ENCODE measurements around the gene TMPRSS3.

DNA sequence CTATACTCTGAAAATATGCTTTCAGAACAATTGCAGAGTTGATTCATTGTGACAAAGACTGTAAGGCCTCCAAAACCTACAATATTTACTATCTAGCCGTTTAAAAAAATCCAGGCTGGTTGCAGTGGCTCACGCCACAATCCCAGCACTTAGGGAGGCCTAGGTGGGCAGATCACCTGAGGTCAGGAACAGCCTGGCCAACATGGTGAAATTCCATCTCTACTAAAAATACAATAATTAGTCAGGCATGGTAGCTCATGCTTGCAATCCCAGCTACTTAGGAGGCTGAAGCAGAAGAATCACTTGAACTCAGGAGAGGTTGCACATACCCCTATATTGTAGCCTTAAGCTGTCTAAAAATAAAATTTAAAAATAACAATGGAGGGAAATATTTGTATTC, 39.8 kb downstream of the TMPRSS3 start:
- TF ChIP-seq, protein P1, sequence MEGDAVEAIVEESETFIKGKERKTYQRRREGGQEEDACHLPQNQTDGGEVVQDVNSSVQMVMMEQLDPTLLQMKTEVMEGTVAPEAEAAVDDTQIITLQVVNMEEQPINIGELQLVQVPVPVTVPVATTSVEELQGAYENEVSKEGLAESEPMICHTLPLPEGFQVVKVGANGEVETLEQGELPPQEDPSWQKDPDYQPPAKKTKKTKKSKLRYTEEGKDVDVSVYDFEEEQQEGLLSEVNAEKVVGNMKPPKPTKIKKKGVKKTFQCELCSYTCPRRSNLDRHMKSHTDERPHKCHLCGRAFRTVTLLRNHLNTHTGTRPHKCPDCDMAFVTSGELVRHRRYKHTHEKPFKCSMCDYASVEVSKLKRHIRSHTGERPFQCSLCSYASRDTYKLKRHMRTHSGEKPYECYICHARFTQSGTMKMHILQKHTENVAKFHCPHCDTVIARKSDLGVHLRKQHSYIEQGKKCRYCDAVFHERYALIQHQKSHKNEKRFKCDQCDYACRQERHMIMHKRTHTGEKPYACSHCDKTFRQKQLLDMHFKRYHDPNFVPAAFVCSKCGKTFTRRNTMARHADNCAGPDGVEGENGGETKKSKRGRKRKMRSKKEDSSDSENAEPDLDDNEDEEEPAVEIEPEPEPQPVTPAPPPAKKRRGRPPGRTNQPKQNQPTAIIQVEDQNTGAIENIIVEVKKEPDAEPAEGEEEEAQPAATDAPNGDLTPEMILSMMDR (conservative IDR thresholded peaks at IDR 0.05): no peak
- no peak for TF ChIP-seq EZH2 (IDR thresholded peaks at IDR 0.05; ENCODE audit: low read depth)

Data from PC-9 (cell line).